HepG2 (cell line): ENCODE data around the gene ST14. TPM values are rescaled to one million over a fixed set of nuclear protein-coding genes. Genes with fewer than 3 reads are reported as not detected.

ENCODE experiments used
- ATAC-seq: fragments of 200-7000 bp; cut with Tn5 transposase; 3 replicates; pipeline ENCODE4 v1.9.1; 2020; ENCODE audit warnings: mild to moderate bottlenecking, moderate library complexity
- BruUV-seq: library from RNA; stranded (reverse); fragments of 400-500 nt; replicated peaks from 2 replicates; lab custom pipeline; 2021; lab: Mats Ljungman, UMichigan
- CTCF ChIA-PET: fragments of 300-600 bp; formaldehyde crosslinking; extraction: SDS; loops from one replicate; lab custom pipeline; 2021; ENCODE audit warnings: low total read pairs, inconsistent platforms, low intra/inter-chr PET ratio; lab: Yijun Ruan, JAX
- POLR2A ChIA-PET: fragments of 350-600 bp; sonication (Branson Sonifier 250); formaldehyde crosslinking; loops from one replicate; lab custom pipeline; 2020; ENCODE audit warnings: antibody characterized with exemption, inconsistent platforms; lab: Yijun Ruan, JAX
- DNase-seq: peaks from one replicate; pipeline ENCODE4 v3.0.0-alpha.2; 2015; ENCODE audit warnings: low spot score
- FAIRE-seq: peaks from 3 replicates; lab custom pipeline; 2011; peaks lifted over from hg19 to GRCh38; lab: Jason Lieb, UNC
- H2AFZ ChIP-seq: one replicate; pipeline ENCODE4 v1.6.1; 2011; ENCODE audit warnings: low read length, inconsistent platforms
- H3K27ac ChIP-seq: fragments of 300-600 bp; 3 replicates; pipeline ENCODE4 v1.8.0; 2011; ENCODE audit warnings: mixed run types, mild to moderate bottlenecking, mixed read lengths, low read length, inconsistent platforms; ENCODE audit not compliant: insufficient read depth; ENCODE audit errors: extremely low read length
- H3K27me3 ChIP-seq, 2 experiments: fragments of 200-600 bp in 1 of 2; 2 replicates in 1 of 2; 3 replicates in 1 of 2; pipeline versions ENCODE4 v1.6.0 to v1.8.0; 2011; ENCODE audit warnings: low read length in 2 of 2, mild to moderate bottlenecking in 2 of 2, moderate library complexity in 2 of 2, inconsistent platforms in 1 of 2; ENCODE audit not compliant: insufficient read depth in 2 of 2, control insufficient read depth in 1 of 2
- H3K36me3 ChIP-seq, 2 experiments: fragments of 200-600 bp in 1 of 2; replicated peaks in 1 of 2; 2 replicates in 1 of 2; 3 replicates in 1 of 2; pipeline versions ENCODE4 v1.5.1 to v1.8.0; 2011; ENCODE audit warnings: low read length in 2 of 2, inconsistent platforms in 1 of 2; ENCODE audit not compliant: insufficient read depth in 2 of 2, control insufficient read depth in 1 of 2
- H3K4me1 ChIP-seq: 2 replicates; pipeline ENCODE4 v1.5.1; 2012; ENCODE audit warnings: low read length, inconsistent platforms; ENCODE audit not compliant: insufficient read depth
- H3K4me2 ChIP-seq: 2 replicates; pipeline ENCODE4 v1.6.0; 2011; ENCODE audit warnings: low read depth, low read length, inconsistent platforms
- H3K4me3 ChIP-seq, 3 experiments: fragments of 200-600 bp in 1 of 3; sonication (generic), shearing (Covaris generic) in 1 of 3; replicated peaks in 1 of 3; 2 replicates each; pipeline ENCODE4 v1.5.1; 2011 to 2016; ENCODE audit warnings: low read length in 3 of 3, inconsistent platforms in 2 of 3, low read depth in 2 of 3, mild to moderate bottlenecking in 2 of 3, control low read depth in 1 of 3, mixed read lengths in 1 of 3; ENCODE audit not compliant: insufficient read depth in 1 of 3
- H3K79me2 ChIP-seq: one replicate; pipeline ENCODE4 v1.6.1; 2011; ENCODE audit warnings: low read length, inconsistent platforms; ENCODE audit not compliant: insufficient read depth
- H3K9ac ChIP-seq: 2 replicates; pipeline ENCODE4 v1.6.0; 2011; ENCODE audit warnings: mild to moderate bottlenecking, low read depth, low read length, inconsistent platforms; ENCODE audit not compliant: insufficient read depth
- H3K9me3 ChIP-seq: 2 replicates; pipeline ENCODE4 v1.5.1; 2012; ENCODE audit warnings: mild to moderate bottlenecking, low read length
- H4K20me1 ChIP-seq: 2 replicates; pipeline ENCODE4 v1.6.0; 2011; ENCODE audit warnings: inconsistent platforms, mild to moderate bottlenecking, low read length, moderate library complexity; ENCODE audit not compliant: insufficient read depth
- ATF7-NPFF ChIP-seq: sonication (generic); formaldehyde crosslinking; IDR thresholded peaks from 2 replicates; pipeline ENCODE4 v1.8.1; 2023; ENCODE audit warnings: mild to moderate bottlenecking, low read depth, missing genetic modification reagents, moderate library complexity
- CREBL2 ChIP-seq: sonication (generic); formaldehyde crosslinking; IDR thresholded peaks from 2 replicates; pipeline ENCODE4 v1.8.1; 2023; ENCODE audit warnings: missing genetic modification reagents, mild to moderate bottlenecking, borderline replicate concordance
- ELF3 ChIP-seq: IDR thresholded peaks from 2 replicates; pipeline ENCODE4 v1.6.1; 2016; ENCODE audit warnings: missing genetic modification reagents, missing compliant biosample characterization
- HCFC1 ChIP-seq: fragments of 150-350 bp; IDR thresholded peaks from 2 replicates; pipeline ENCODE4 v1.6.1; 2014; ENCODE audit warnings: low read depth, low read length
- HOXA3 ChIP-seq: sonication (generic); formaldehyde crosslinking; IDR thresholded peaks from 2 replicates; pipeline ENCODE4 v1.5.0; 2020; ENCODE audit warnings: missing genetic modification reagents
- MAF1 ChIP-seq: sonication (generic); formaldehyde crosslinking; IDR thresholded peaks from 2 replicates; pipeline ENCODE4 v1.5.0; 2020; ENCODE audit warnings: missing genetic modification reagents, borderline replicate concordance
- MAZ ChIP-seq, 2 experiments: sonication (generic) in 1 of 2; formaldehyde crosslinking in 1 of 2; IDR thresholded peaks; 2 replicates each; pipeline versions ENCODE4 v1.5.0 to v1.6.1; 2012 to 2020; ENCODE audit warnings: low read depth in 2 of 2, mild to moderate bottlenecking in 2 of 2, borderline replicate concordance in 1 of 2, improper control_type of control experiment in 1 of 2, low read length in 1 of 2, missing genetic modification reagents in 1 of 2, moderate library complexity in 1 of 2
- NCOA5 ChIP-seq: sonication (generic); formaldehyde crosslinking; IDR thresholded peaks from 2 replicates; pipeline ENCODE4 v1.4.0; 2020; ENCODE audit warnings: missing genetic modification reagents
- NONO ChIP-seq, 2 experiments: fragments of 450-650 bp in 1 of 2; sonication (generic) in 1 of 2; formaldehyde crosslinking in 1 of 2; IDR thresholded peaks in 1 of 2; conservative IDR thresholded peaks in 1 of 2; 2 replicates each; pipeline versions ENCODE4 v1.6.1 to v1.8.0; 2017 to 2022; ENCODE audit warnings: mild to moderate bottlenecking in 1 of 2, missing genetic modification reagents in 1 of 2, moderate library complexity in 1 of 2
- THAP7 ChIP-seq: sonication (generic); formaldehyde crosslinking; IDR thresholded peaks from 2 replicates; pipeline ENCODE4 v1.8.1; 2023; ENCODE audit warnings: mild to moderate bottlenecking, missing genetic modification reagents
- TP53 ChIP-seq: sonication (generic); formaldehyde crosslinking; conservative IDR thresholded peaks from 2 replicates; pipeline ENCODE4 v1.4.0; 2020; ENCODE audit warnings: missing genetic modification reagents
- ZBTB10 ChIP-seq: sonication (generic); formaldehyde crosslinking; IDR thresholded peaks from 2 replicates; pipeline ENCODE4 v1.4.0; 2020; ENCODE audit warnings: missing genetic modification reagents, borderline replicate concordance
- ZBTB38 ChIP-seq: sonication (generic); formaldehyde crosslinking; IDR thresholded peaks from 2 replicates; pipeline ENCODE4 v1.5.1; 2020; ENCODE audit warnings: mild to moderate bottlenecking, missing genetic modification reagents
- ZBTB8A ChIP-seq: sonication (generic); formaldehyde crosslinking; IDR thresholded peaks from 2 replicates; pipeline ENCODE4 v1.4.0; 2020; ENCODE audit warnings: mild to moderate bottlenecking, low read depth, missing genetic modification reagents, borderline replicate concordance
- ZNF274 ChIP-seq: sonication (generic); formaldehyde crosslinking; IDR thresholded peaks from 2 replicates; pipeline ENCODE4 v1.5.1; 2020; ENCODE audit warnings: mild to moderate bottlenecking, missing genetic modification reagents
- ZNF501 ChIP-seq: sonication (generic); formaldehyde crosslinking; IDR thresholded peaks from 2 replicates; pipeline ENCODE4 v1.5.1; 2020; ENCODE audit warnings: mild to moderate bottlenecking, moderate library complexity, missing genetic modification reagents
- ZNF550 ChIP-seq: sonication (generic); formaldehyde crosslinking; IDR thresholded peaks from 2 replicates; pipeline ENCODE4 v1.4.0; 2020; ENCODE audit warnings: mild to moderate bottlenecking, missing genetic modification reagents, borderline replicate concordance
- ZNF768 ChIP-seq: sonication (generic); formaldehyde crosslinking; IDR thresholded peaks from 2 replicates; pipeline ENCODE4 v1.4.0; 2020; ENCODE audit warnings: missing genetic modification reagents
- ZNF777 ChIP-seq: sonication (generic); formaldehyde crosslinking; IDR thresholded peaks from 2 replicates; pipeline ENCODE4 v1.4.0; 2020; ENCODE audit warnings: missing genetic modification reagents
- ZSCAN22 ChIP-seq: sonication (generic); formaldehyde crosslinking; IDR thresholded peaks from 2 replicates; pipeline ENCODE4 v1.4.0; 2020; ENCODE audit warnings: mild to moderate bottlenecking, missing genetic modification reagents
- WGBS: methylation state at CpG from one replicate; pipeline ENCODE4 v1.1.6; 2017; ENCODE audit warnings: low lambda C conversion rate; 5-methylcytosine and 5-hydroxymethylcytosine counted together
- in situ Hi-C: cut with HindIII; loops from 2 replicates; pipeline ENCODE4 v1.10.0; 2017; ENCODE audit warnings: low pct_unique_long_range_greater_than_20kb; ENCODE audit not compliant: extremely low pct_ligation_motif_present
- intact Hi-C: fragments of 100-400 bp; cut with micrococcal nuclease; formaldehyde crosslinking; loops from one replicate; pipeline ENCODE4 v1.10.0; 2022; ENCODE audit not compliant: unreplicated experiment
- polyA plus RNA-seq, 8 experiments: library from polyadenylated mRNA; depleted of rRNA in 3 of 8; stranded (reverse) in 7 of 8; unstranded in 1 of 8; fragments of >200 nt; fragmentation: Illumina TruSeq in 4 of 8; extraction: Trizol in 4 of 8; gene quantifications; 2 replicates each; pipeline versions ENCODE4 v1.2.1 to v1.2.3, GENCODE V29; 2011 to 2016; ENCODE audit warnings: low read depth in 4 of 8, missing spikeins in 1 of 8, mixed read lengths in 1 of 8; ENCODE audit not compliant: insufficient read depth in 1 of 8
- total RNA-seq, 5 experiments: library from RNA; depleted of rRNA; stranded (reverse); fragments of >200 nt; fragmentation: Illumina TruSeq; extraction: Trizol; gene quantifications; 2 replicates each; pipeline ENCODE4 v1.2.3, GENCODE V29; 2016; ENCODE audit warnings: low read depth in 1 of 5

ST14 gene
- total and polyA plus RNA-seq, 2 of the 13 experiments (the other 11 are each of a cell fraction or from before 2014, with no cell fraction given): 0.88 to 1.4 TPM

- peak overlapping the region; percentile 64 for H3K4me2 ChIP-seq
- H3K4me1 ChIP-seq: peaks cover 22% of the 10 kb centered on the region
- CTCF ChIA-PET: interaction anchor here (0.6 to 1.6 kb wide), 5 partner anchors 43 to 649 kb away, joined by 3 to 9 read pairs (median 3); no protein-coding TSS in a partner anchor
- BruUV-seq: no TSS peak
- no peak overlapping the region for H2AFZ ChIP-seq
- in situ Hi-C loops: loop anchor here (5.0 to 25.0 kb wide), 4 partner anchors 151 to 674 kb away; no protein-coding TSS in a partner anchor
- DNase-seq (peak; percentile 21), ATAC-seq (peak; percentile 83), FAIRE-seq (peak; percentile 48)
- POLR2A ChIA-PET: interaction anchor here (1.6 kb wide), 1 partner anchor 32 kb away, joined by 8 read pairs; no protein-coding TSS in a partner anchor
- WGBS: 37% methylated on average over 17 of the region's 28 CpGs
- no peaks in the 10 kb centered on the region for H3K9me3 ChIP-seq
- no peaks in the 10 kb centered on the region for H3K36me3 ChIP-seq
- H3K79me2 ChIP-seq: no peaks in the 10 kb centered on the region
- no peak overlapping the region for H3K9ac ChIP-seq
- H4K20me1 ChIP-seq: no peaks in the 10 kb centered on the region
- no peak overlapping the region for H3K27ac ChIP-seq
- intact Hi-C loops: loop anchor here (1.0 to 5.0 kb wide), 4 partner anchors 158 to 681 kb away; no protein-coding TSS in a partner anchor
- peak overlapping the region in 1 of 3 experiments; percentile 48; a peak in 2 of 6 replicates for H3K4me3 ChIP-seq
- peaks cover 0 to 25% of the 10 kb centered on the region in 2 experiments; a peak in 4 of 5 replicates for H3K27me3 ChIP-seq
- TF ChIP-seq HCFC1 (no peak), NCOA5 (no peak), CREBL2 (no peak), ZNF501 (CRISPR knock-in tag) (0 out of 2 replicates have a peak, but pooled peaks have one; percentile 35), THAP7 (CRISPR knock-in tag) (no peak), ZNF274 (CRISPR knock-in tag) (no peak), ZBTB38 (CRISPR knock-in tag) (0 out of 2 replicates have a peak, but pooled peaks have one; percentile 29), ZSCAN22 (CRISPR knock-in tag) (no peak), ATF7-NPFF (CRISPR knock-in tag) (no peak), ZBTB10 (CRISPR knock-in tag) (no peak), ZNF550 (CRISPR knock-in tag) (no peak), NONO (IDR thresholded peaks at IDR 0.05) (no peak), NONO (CRISPR knock-in tag; conservative IDR thresholded peaks at IDR 0.05) (no peak), ZNF777 (CRISPR knock-in tag) (peak; percentile 58; the same call in 1 of the 2 replicates), HOXA3 (CRISPR knock-in tag) (no peak), ELF3 (no peak), TP53 (CRISPR knock-in tag) (no peak), ZNF768 (no peak), MAZ (IDR thresholded peaks at IDR 0.05; ENCODE audit: borderline replicate concordance, low read depth, low read length) (peak; percentile 63; the same call in 1 of the 2 replicates), MAZ (CRISPR knock-in tag; IDR thresholded peaks at IDR 0.05; ENCODE audit: low read depth) (peak; percentile 63), ZBTB8A (CRISPR knock-in tag) (no peak), MAF1 (CRISPR knock-in tag) (no peak)
These were observed 53.8 kb downstream of the ST14 start for GRCh38 chr11:130213143-130213978.
